Effector memory CD4-positive, alpha-beta T cell (primary cell): ENCODE measurements around the gene BICRA.
"Not testable (repeated sequence)": the region's sequence is repeated elsewhere in the genome, so short reads cannot be mapped to it uniquely, and the experiment has no call there.

ENCODE experiments used
- DNase-seq, 3 donors: peaks; one replicate each; pipeline ENCODE4 v3.0.0-alpha.2; 2020
- H3K27ac ChIP-seq: 2 replicates; pipeline ENCODE4 v1.7.0; 2013; ENCODE audit warnings: mild to moderate bottlenecking, low read length, moderate library complexity; ENCODE audit not compliant: insufficient read depth, poor library complexity, severe bottlenecking
- H3K27me3 ChIP-seq: replicated peaks from 2 replicates; pipeline ENCODE4 v1.7.0; 2013; ENCODE audit warnings: mild to moderate bottlenecking, low read length; ENCODE audit not compliant: insufficient read depth, control insufficient read depth, poor library complexity, severe bottlenecking
- H3K36me3 ChIP-seq: 2 replicates; pipeline ENCODE4 v1.7.0; 2013; ENCODE audit warnings: mild to moderate bottlenecking, low read length, moderate library complexity; ENCODE audit not compliant: control insufficient read depth, insufficient read depth
- H3K4me1 ChIP-seq: 2 replicates; pipeline ENCODE4 v1.7.0; 2013; ENCODE audit warnings: low read length, mild to moderate bottlenecking; ENCODE audit not compliant: control insufficient read depth, insufficient read depth, poor library complexity, severe bottlenecking
- H3K4me3 ChIP-seq: 2 replicates; pipeline ENCODE4 v1.7.0; 2013; ENCODE audit warnings: low read length, low read depth, mild to moderate bottlenecking; ENCODE audit not compliant: insufficient read depth, poor library complexity, severe bottlenecking
- H3K9me3 ChIP-seq: 2 replicates; pipeline ENCODE4 v1.7.0; 2013; ENCODE audit warnings: mild to moderate bottlenecking, low read length, moderate library complexity; ENCODE audit not compliant: control insufficient read depth

The BICRA gene

GRCh38 chr19:47707135-47707925, 98.4 kb downstream of the BICRA start:
- Histone ChIP-seq H3K27me3 (no peaks in the 10 kb centered on the region), H3K9me3 (no peaks in the 10 kb centered on the region), H3K27ac (no peak overlapping the region), H3K4me1 (no peaks in the 10 kb centered on the region), H3K36me3 (peaks cover 10% of the 10 kb centered on the region), H3K4me3 (no peak overlapping the region)
- DNase-seq: peak; percentile 29 to 54 (median 37)

GRCh38 chr19:47711652-47712242, 102.8 kb downstream of the BICRA start:
- no peak overlapping the region for H3K4me3 ChIP-seq
- H3K27me3 ChIP-seq: peaks cover 9% of the 10 kb centered on the region
- no peak for DNase-seq
- H3K36me3 ChIP-seq: no peaks in the 10 kb centered on the region
- H3K9me3 ChIP-seq: no peaks in the 10 kb centered on the region
- H3K27ac ChIP-seq: no peak overlapping the region
- H3K4me1 ChIP-seq: no peaks in the 10 kb centered on the region

GRCh38 chr19:47713046-47714021, 104.4 kb downstream of the BICRA start, which contains the start of gene EHD2:
TSS of gene EHD2 (plus strand) at chr19:47713422. CDS start at chr19:47716613, 3,191 bp downstream.
- DNase-seq: no peak
- Histone ChIP-seq H3K9me3 (no peaks in the 10 kb centered on the region), H3K4me3 (no peak within 1 kb of the TSS), H3K36me3 (no peaks in the 10 kb centered on the region), H3K4me1 (no peaks in the 10 kb centered on the region), H3K27ac (no peak within 1 kb of the TSS), H3K27me3 (peaks cover 9% of the 10 kb centered on the region)

- Histone ChIP-seq H3K9me3 (no peaks in the 10 kb centered on the region), H3K4me1 (no peaks in the 10 kb centered on the region), H3K4me3 (no peak overlapping the region), H3K27me3 (peaks cover 9% of the 10 kb centered on the region), H3K36me3 (no peaks in the 10 kb centered on the region), H3K27ac (no peak overlapping the region)
- no peak for DNase-seq
Observed at GRCh38 chr19:47714339-47714738, 105.4 kb downstream of the BICRA start.

GRCh38 chr19:47714855-47715254, 105.9 kb downstream of the BICRA start:
- H3K27me3 ChIP-seq, H3K4me1 ChIP-seq, H3K9me3 ChIP-seq, DNase-seq, H3K4me3 ChIP-seq, H3K27ac ChIP-seq, H3K36me3 ChIP-seq: not testable (repeated sequence)

- H3K9me3 ChIP-seq: no peaks in the 10 kb centered on the region
- no peak overlapping the region for H3K27ac ChIP-seq
- no peak overlapping the region for H3K4me3 ChIP-seq
- no peaks in the 10 kb centered on the region for H3K4me1 ChIP-seq
- H3K36me3 ChIP-seq: no peaks in the 10 kb centered on the region
- DNase-seq: no peak
- H3K27me3 ChIP-seq: peaks cover 9% of the 10 kb centered on the region
Observed at GRCh38 chr19:47716270-47716937, 107.5 kb downstream of the BICRA start.

GRCh38 chr19:47718415-47719046, 109.6 kb downstream of the BICRA start:
- H3K27me3 ChIP-seq, H3K4me3 ChIP-seq, H3K36me3 ChIP-seq, H3K9me3 ChIP-seq, H3K4me1 ChIP-seq, DNase-seq, H3K27ac ChIP-seq: not testable (repeated sequence)

GRCh38 chr19:47719047-47719859, 110.3 kb downstream of the BICRA start:
- Histone ChIP-seq H3K4me1 (no peaks in the 10 kb centered on the region), H3K36me3 (no peaks in the 10 kb centered on the region), H3K4me3 (no peak overlapping the region), H3K27me3 (no peaks in the 10 kb centered on the region), H3K27ac (no peak overlapping the region), H3K9me3 (no peaks in the 10 kb centered on the region)
- DNase-seq: no peak
